IPS-20b (cell line): ENCODE measurements around the gene CPM.
A peak's percentile ranks its signal among the peaks of the same experiment; 100 is the strongest.

ENCODE experiments used
- H3K27ac ChIP-seq: one replicate; pipeline ENCODE4 v1.5.1; 2013; ENCODE audit warnings: low read length
- H3K27me3 ChIP-seq: 2 replicates; pipeline ENCODE4 v1.6.1; 2013; ENCODE audit warnings: mild to moderate bottlenecking, low read length, inconsistent platforms; ENCODE audit not compliant: insufficient read depth
- H3K36me3 ChIP-seq: 2 replicates; pipeline ENCODE4 v1.6.1; 2013; ENCODE audit warnings: low read depth, mild to moderate bottlenecking, inconsistent platforms, low read length, moderate library complexity; ENCODE audit not compliant: insufficient read depth
- H3K4me1 ChIP-seq: 2 replicates; pipeline ENCODE4 v1.6.1; 2013; ENCODE audit warnings: mild to moderate bottlenecking, control low read depth, inconsistent platforms, low read length, moderate library complexity; ENCODE audit not compliant: insufficient read depth
- H3K4me3 ChIP-seq: 2 replicates; pipeline ENCODE4 v1.5.1; 2013; ENCODE audit warnings: mild to moderate bottlenecking, low read length, inconsistent platforms
- H3K9ac ChIP-seq: 2 replicates; pipeline ENCODE4 v1.6.1; 2013; ENCODE audit warnings: low read depth, mild to moderate bottlenecking, inconsistent platforms, low read length, moderate library complexity
- H3K9me3 ChIP-seq: 2 replicates; pipeline ENCODE4 v1.6.1; 2013; ENCODE audit warnings: mild to moderate bottlenecking, low read depth, low read length, inconsistent platforms; ENCODE audit not compliant: insufficient read depth

Gene CPM

GRCh38 chr12:68951652-68952051 lies 18.7 kb upstream of the CPM start:
- H3K9ac ChIP-seq, result no peak overlapping the region
- no peaks in the 10 kb centered on the region for H3K36me3 ChIP-seq
- no peak overlapping the region for H3K27ac ChIP-seq
- H3K27me3 ChIP-seq, result no peaks in the 10 kb centered on the region
- peaks cover 11% of the 10 kb centered on the region for H3K9me3 ChIP-seq
- no peak overlapping the region for H3K4me3 ChIP-seq
- H3K4me1 ChIP-seq, result no peaks in the 10 kb centered on the region

DNA sequence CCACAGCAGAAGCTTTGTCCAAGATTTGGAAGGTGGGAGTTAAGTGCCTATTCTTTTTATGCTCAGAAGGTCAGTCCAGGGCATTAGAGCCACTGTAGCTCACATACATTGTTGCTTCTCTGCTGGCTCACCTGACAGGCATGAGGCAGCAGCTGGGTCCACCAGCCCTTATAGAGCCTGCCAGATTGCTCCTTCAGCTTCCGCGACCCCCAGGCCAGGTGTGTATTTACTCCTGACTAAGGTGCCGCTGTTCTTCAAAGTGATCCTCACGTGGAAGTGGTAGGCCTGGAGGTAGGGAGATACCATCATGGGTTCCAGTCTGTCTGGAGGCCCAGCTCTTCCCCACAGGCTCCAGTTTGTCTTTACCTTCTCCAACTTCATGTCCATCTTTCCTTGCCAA lies 17.5 kb upstream of the CPM start:
- H3K9ac ChIP-seq, result no peak overlapping the region
- no peak overlapping the region for H3K27ac ChIP-seq
- no peaks in the 10 kb centered on the region for H3K4me1 ChIP-seq
- no peaks in the 10 kb centered on the region for H3K36me3 ChIP-seq
- 0 out of 2 replicates have a peak, but pooled peaks cover 4% of the 10 kb centered on the region for H3K9me3 ChIP-seq
- H3K27me3 ChIP-seq, result no peaks in the 10 kb centered on the region
- no peak overlapping the region for H3K4me3 ChIP-seq

DNA sequence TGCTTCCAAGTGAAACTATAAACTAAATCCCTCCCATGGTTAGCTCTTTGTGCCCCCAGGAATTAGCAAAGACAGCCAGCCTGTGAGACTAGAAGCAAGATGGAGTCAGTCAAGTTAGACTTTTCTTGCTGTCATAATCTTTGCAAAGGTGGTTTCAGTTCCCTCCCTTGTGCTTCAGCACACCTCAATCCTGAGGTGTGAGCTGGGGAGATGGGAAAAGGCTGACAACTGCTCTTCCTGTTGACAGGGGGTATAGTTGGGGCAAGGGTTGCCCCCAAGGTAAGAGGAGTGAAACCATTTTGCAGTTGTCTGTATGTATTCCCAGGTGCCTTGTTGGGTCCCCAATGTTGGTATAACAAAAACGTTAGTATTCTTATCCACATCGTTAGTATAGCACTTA lies 12.3 kb upstream of the CPM start:
- no peaks in the 10 kb centered on the region for H3K9me3 ChIP-seq
- H3K27ac ChIP-seq, result no peak overlapping the region
- no peaks in the 10 kb centered on the region for H3K27me3 ChIP-seq
- no peaks in the 10 kb centered on the region for H3K4me1 ChIP-seq
- H3K9ac ChIP-seq, result no peak overlapping the region
- H3K4me3 ChIP-seq, result no peak overlapping the region
- H3K36me3 ChIP-seq, result no peaks in the 10 kb centered on the region

DNA sequence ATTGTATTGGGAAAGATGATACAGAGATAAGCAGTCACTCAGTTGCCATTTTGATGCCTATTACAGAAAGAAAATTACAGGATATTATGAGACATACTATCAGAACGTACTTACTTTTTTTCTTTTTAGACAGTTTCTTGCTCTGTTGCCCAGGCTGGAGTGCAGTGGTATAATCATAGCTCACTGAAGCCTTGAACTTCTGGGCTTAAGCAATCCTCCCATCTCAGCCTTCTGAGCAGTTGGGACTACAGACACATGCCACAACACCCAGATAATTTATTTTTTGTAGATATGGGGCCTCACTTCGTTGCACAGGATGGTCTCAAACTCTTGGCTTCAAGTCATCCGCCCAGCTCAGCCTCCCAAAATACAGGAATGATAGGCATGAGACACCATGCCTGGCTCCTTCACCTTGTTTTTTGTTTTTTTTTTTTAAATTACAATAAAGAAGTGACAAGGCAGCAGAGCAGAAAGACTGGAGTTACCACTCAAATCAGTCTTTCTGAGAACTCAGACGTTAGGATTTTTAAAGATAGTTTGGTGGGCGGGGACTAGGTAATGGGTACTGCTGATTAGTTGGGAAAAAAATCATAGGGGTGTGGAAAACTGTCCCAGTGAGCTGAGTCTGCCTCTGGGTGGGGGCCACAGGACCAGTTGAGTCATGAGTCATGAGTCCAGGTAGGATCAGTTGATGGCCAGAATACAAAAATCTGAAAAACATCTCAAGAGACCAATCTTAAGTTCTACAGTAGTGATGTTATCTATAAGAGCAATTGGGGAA lies 11.5 kb upstream of the CPM start:
- H3K9me3 ChIP-seq, result no peaks in the 10 kb centered on the region
- H3K4me3 ChIP-seq, result no peak overlapping the region
- H3K9ac ChIP-seq, result no peak overlapping the region
- H3K36me3 ChIP-seq, result no peaks in the 10 kb centered on the region
- H3K4me1 ChIP-seq, result no peaks in the 10 kb centered on the region
- no peaks in the 10 kb centered on the region for H3K27me3 ChIP-seq
- H3K27ac ChIP-seq, result no peak overlapping the region

DNA sequence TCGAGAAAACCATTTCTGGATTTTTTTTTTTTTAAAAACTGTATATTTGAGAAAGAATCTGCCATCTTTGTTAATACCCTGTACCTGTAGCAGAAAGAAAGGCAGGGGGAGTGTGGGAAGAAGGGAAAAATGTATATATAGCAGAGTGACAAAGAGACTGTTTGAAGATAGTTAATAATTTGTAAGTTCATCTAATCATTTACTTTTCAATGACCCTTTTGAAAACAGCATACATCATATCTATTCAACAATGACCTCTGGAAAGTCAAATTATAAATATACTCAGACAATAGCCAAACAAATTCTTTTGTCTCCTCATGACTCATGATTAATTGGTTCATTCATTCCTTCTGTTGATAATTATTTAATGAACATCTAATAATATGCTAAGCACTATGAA lies 10.9 kb upstream of the CPM start:
- H3K27me3 ChIP-seq, result no peaks in the 10 kb centered on the region
- no peak overlapping the region for H3K27ac ChIP-seq
- H3K4me1 ChIP-seq, result no peaks in the 10 kb centered on the region
- no peaks in the 10 kb centered on the region for H3K9me3 ChIP-seq
- H3K36me3 ChIP-seq, result no peaks in the 10 kb centered on the region
- H3K9ac ChIP-seq, result no peak overlapping the region
- no peak overlapping the region for H3K4me3 ChIP-seq

DNA sequence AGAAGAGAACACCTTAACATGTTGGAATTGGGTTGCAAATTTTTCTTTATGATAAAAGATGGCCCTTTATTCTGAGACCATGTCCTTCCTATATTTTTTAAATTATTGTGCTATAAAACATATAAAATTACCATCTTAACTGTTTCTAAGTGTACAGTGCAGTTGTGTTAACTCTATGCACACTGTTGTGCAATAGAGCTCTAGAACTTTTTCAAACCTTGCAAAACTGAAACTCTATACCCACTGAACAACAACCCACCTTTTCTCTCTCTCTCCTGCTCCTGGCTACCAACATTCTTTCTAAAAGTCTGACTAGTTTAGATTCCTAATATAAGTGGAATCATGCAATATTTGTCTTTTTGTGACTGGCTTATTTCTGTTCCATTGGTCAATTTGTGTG lies 7.8 kb upstream of the CPM start:
- no peaks in the 10 kb centered on the region for H3K36me3 ChIP-seq
- no peaks in the 10 kb centered on the region for H3K9me3 ChIP-seq
- no peaks in the 10 kb centered on the region for H3K27me3 ChIP-seq
- no peak overlapping the region for H3K27ac ChIP-seq
- H3K9ac ChIP-seq, result no peak overlapping the region
- no peak overlapping the region for H3K4me3 ChIP-seq
- no peaks in the 10 kb centered on the region for H3K4me1 ChIP-seq

GRCh38 chr12:68939505-68939904 lies 6.5 kb upstream of the CPM start:
- no peak overlapping the region for H3K27ac ChIP-seq
- peaks cover 2% of the 10 kb centered on the region for H3K27me3 ChIP-seq
- no peaks in the 10 kb centered on the region for H3K4me1 ChIP-seq
- H3K9me3 ChIP-seq, result no peaks in the 10 kb centered on the region
- H3K9ac ChIP-seq, result no peak overlapping the region
- H3K4me3 ChIP-seq, result no peak overlapping the region
- no peaks in the 10 kb centered on the region for H3K36me3 ChIP-seq

- H3K27me3 ChIP-seq, result peaks cover 46% of the 10 kb centered on the region
- no peaks in the 10 kb centered on the region for H3K4me1 ChIP-seq
- H3K36me3 ChIP-seq, result no peaks in the 10 kb centered on the region
- H3K9me3 ChIP-seq, result no peaks in the 10 kb centered on the region
- H3K27ac ChIP-seq, result no peak overlapping the region
- H3K4me3 ChIP-seq, result no peak overlapping the region
- H3K9ac ChIP-seq, result no peak overlapping the region
Measured at GRCh38 chr12:68934392-68934791, 1.4 kb upstream of the CPM start.

- H3K4me3 ChIP-seq, result peak overlapping the region; percentile 62
- H3K9me3 ChIP-seq, result no peaks in the 10 kb centered on the region
- H3K4me1 ChIP-seq, result no peaks in the 10 kb centered on the region
Measured at GRCh38 chr12:68932128-68932960, 627 bp downstream of the CPM start.

DNA sequence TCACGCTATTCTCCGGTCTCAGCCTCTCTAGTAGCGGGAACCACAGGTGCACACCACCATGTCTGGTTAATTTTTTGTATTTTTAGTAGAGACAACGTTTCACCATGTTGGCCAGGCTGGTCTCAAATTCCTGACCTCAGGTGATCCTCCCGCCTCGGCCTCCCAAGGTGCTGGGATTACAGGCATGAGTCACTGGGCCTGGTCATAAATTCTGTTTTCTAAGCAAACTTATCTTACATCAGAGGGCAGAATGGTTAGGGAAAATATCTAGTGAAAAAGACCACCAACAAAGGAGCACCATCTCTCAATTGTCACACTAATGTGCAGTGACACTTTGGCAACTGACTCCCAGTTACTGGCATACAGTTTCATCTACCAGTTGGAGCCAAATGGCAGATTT lies 2.8 kb downstream of the CPM start:
- H3K4me1 ChIP-seq, result no peaks in the 10 kb centered on the region
- no peak overlapping the region for H3K9ac ChIP-seq
- H3K9me3 ChIP-seq, result no peaks in the 10 kb centered on the region
- no peak overlapping the region for H3K27ac ChIP-seq
- peaks cover 46% of the 10 kb centered on the region for H3K27me3 ChIP-seq
- H3K4me3 ChIP-seq, result no peak overlapping the region
- no peaks in the 10 kb centered on the region for H3K36me3 ChIP-seq

More at GRCh38 chr12:68932128-68932960, 627 bp downstream of the CPM start:
- peaks cover 46% of the 10 kb centered on the region for H3K27me3 ChIP-seq
- H3K27ac ChIP-seq, result no peak overlapping the region
- H3K36me3 ChIP-seq, result no peaks in the 10 kb centered on the region
- no peak overlapping the region for H3K9ac ChIP-seq

GRCh38 chr12:68924546-68924945 lies 8.4 kb downstream of the CPM start:
- Histone ChIP-seq H3K4me1 (no peaks in the 10 kb centered on the region), H3K36me3 (no peaks in the 10 kb centered on the region), H3K27me3 (no peaks in the 10 kb centered on the region), H3K9me3 (no peaks in the 10 kb centered on the region), H3K27ac (no peak overlapping the region), H3K9ac (no peak overlapping the region), H3K4me3 (no peak overlapping the region)
